ENCODE results near the gene COL6A2.

DNA sequence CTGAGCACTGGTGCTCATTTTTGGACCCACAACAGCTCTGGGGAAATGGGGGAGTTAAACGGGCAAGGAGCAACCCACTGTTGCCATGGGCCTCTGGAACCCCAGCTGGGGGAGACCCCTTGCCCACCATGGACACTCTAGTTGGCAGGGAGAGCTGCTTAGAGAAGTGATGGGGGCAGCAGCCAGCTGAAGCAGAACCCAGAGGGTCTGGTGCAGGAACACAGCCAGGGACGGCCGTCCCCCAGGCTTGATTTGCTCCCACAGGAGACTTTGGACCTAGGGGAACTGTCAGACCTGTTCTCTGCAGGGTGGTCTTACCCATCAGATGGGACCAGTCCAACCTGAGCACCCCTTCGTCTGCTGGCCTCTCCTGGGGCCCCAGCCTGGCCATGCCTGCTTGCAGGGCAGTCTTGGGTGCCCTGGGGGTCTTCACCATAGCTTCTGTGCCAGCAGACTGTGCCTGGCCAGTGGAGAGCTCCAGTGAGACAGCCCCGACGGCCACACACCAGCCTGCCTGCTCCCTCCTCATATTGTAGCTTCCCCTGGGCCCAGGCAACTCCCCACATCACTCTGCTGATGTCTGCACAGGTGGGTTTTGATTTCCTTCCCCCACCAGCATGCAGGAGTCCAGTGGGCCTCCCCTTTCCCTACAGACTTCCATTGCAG, 75.1 kb downstream of the COL6A2 start:
- TF ChIP-seq, protein P1, sequence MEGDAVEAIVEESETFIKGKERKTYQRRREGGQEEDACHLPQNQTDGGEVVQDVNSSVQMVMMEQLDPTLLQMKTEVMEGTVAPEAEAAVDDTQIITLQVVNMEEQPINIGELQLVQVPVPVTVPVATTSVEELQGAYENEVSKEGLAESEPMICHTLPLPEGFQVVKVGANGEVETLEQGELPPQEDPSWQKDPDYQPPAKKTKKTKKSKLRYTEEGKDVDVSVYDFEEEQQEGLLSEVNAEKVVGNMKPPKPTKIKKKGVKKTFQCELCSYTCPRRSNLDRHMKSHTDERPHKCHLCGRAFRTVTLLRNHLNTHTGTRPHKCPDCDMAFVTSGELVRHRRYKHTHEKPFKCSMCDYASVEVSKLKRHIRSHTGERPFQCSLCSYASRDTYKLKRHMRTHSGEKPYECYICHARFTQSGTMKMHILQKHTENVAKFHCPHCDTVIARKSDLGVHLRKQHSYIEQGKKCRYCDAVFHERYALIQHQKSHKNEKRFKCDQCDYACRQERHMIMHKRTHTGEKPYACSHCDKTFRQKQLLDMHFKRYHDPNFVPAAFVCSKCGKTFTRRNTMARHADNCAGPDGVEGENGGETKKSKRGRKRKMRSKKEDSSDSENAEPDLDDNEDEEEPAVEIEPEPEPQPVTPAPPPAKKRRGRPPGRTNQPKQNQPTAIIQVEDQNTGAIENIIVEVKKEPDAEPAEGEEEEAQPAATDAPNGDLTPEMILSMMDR (IDR thresholded peaks at IDR 0.05; ENCODE audit: low read depth, low read length, poor library complexity, severe bottlenecking) = no peak
- no peak for TF ChIP-seq EZH2phosphoT487 (IDR thresholded peaks at IDR 0.05; ENCODE audit: borderline replicate concordance, low read length)

Measured in DOHH2 (cell line).